Karpas-422 (cell line): ENCODE results near the gene UGT1A6. TPM values are rescaled to one million over a fixed set of nuclear protein-coding genes. Genes with fewer than 3 reads are reported as not detected.
"Not testable (repeated sequence)": the region's sequence is repeated elsewhere in the genome, so short reads cannot be mapped to it uniquely, and the experiment has no call there.

ENCODE experiments used
- DNase-seq: peaks from one replicate; pipeline ENCODE4 v3.0.0-alpha.2; 2015
- H2AFZ ChIP-seq: fragments of 200-600 bp; sonication (generic); 2 replicates; pipeline ENCODE4 v1.6.1; 2014; ENCODE audit warnings: antibody characterized with exemption, low read length, mixed read lengths
- H3K27ac ChIP-seq: fragments of 200-600 bp; sonication (generic); 2 replicates; pipeline ENCODE4 v1.5.1; 2014; ENCODE audit warnings: mild to moderate bottlenecking, low read length, moderate library complexity
- H3K27me3 ChIP-seq: fragments of 200-600 bp; sonication (generic); 2 replicates; pipeline ENCODE4 v1.6.1; 2014; ENCODE audit warnings: low read length, mixed read lengths
- H3K36me3 ChIP-seq: fragments of 200-600 bp; sonication (generic); 2 replicates; pipeline ENCODE4 v1.6.1; 2014; ENCODE audit warnings: low read length, mixed read lengths; ENCODE audit not compliant: insufficient read depth
- H3K4me1 ChIP-seq: fragments of 200-600 bp; sonication (generic); 2 replicates; pipeline ENCODE4 v1.6.1; 2014; ENCODE audit warnings: mild to moderate bottlenecking, low read length, mixed read lengths
- H3K4me2 ChIP-seq: fragments of 200-600 bp; sonication (generic); 2 replicates; pipeline ENCODE4 v1.6.1; 2014; ENCODE audit warnings: low read length, low read depth, mild to moderate bottlenecking; ENCODE audit not compliant: poor library complexity, severe bottlenecking
- H3K4me3 ChIP-seq: fragments of 200-600 bp; sonication (generic); 2 replicates; pipeline ENCODE4 v1.5.1; 2014; ENCODE audit warnings: mild to moderate bottlenecking, antibody characterized with exemption, low read length, mixed read lengths
- H3K79me2 ChIP-seq: fragments of 200-600 bp; sonication (generic); 2 replicates; pipeline ENCODE4 v1.6.1; 2014; ENCODE audit warnings: mild to moderate bottlenecking, low read length, mixed read lengths
- H3K9ac ChIP-seq: fragments of 200-600 bp; sonication (generic); 2 replicates; pipeline ENCODE4 v1.6.0; 2014; ENCODE audit warnings: low read length
- H3K9me2 ChIP-seq: fragments of 200-600 bp; sonication (generic), shearing (Covaris generic); replicated peaks from 2 replicates; pipeline ENCODE4 v1.6.0; 2014; ENCODE audit warnings: mild to moderate bottlenecking, low read length, moderate library complexity; ENCODE audit not compliant: insufficient read depth
- H3K9me3 ChIP-seq: fragments of 300-700, 200-600 bp; sonication (generic); 2 replicates; pipeline ENCODE4 v1.6.1; 2014; ENCODE audit warnings: low read length, mixed read lengths
- H4K20me1 ChIP-seq: fragments of 200-600 bp; sonication (generic); 2 replicates; pipeline ENCODE4 v1.6.1; 2014; ENCODE audit warnings: mild to moderate bottlenecking, antibody characterized with exemption, low read length, low read depth; ENCODE audit not compliant: insufficient read depth
- total RNA-seq: library from RNA; depleted of rRNA; stranded (reverse); fragments of >200 nt; shearing (Covaris generic); gene quantifications from 2 replicates; pipeline ENCODE4 v1.2.3, GENCODE V29; 2014; ENCODE audit warnings: low replicate concordance

UGT1A6 gene
- total RNA-seq, 1 experiment from 2014 or later = not detected

DNA sequence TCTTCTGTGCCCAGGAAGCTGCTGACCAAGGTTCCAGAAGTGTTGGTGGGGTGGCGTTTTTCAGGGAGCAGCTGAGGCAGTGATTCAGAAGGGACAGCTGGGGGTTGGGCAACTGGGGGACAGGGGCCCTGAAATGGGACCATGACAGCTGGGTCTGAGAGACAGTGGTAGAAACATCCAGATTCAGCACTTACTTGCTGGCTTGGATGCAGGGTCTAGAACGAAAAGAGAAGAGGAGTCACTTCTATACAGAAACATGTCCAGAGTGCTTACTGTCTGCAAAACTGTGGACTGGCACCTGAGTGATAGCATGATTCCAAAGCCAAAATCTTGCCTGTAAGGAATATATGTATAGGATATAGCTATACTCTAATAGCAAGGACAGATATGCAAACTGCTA is 53.1 kb downstream of the UGT1A6 start:
- not testable (repeated sequence) for H3K9me2 ChIP-seq, H3K79me2 ChIP-seq, H3K9ac ChIP-seq, DNase-seq, H3K4me2 ChIP-seq, H3K27ac ChIP-seq, H3K9me3 ChIP-seq, H2AFZ ChIP-seq, H3K4me1 ChIP-seq, H4K20me1 ChIP-seq, H3K36me3 ChIP-seq, H3K4me3 ChIP-seq, H3K27me3 ChIP-seq

- H4K20me1 ChIP-seq = no peaks in the 10 kb centered on the region
- no peak overlapping the region for H3K27ac ChIP-seq
- DNase-seq = no peak
- H3K9ac ChIP-seq = no peak overlapping the region
- no peak overlapping the region for H3K4me3 ChIP-seq
- H3K36me3 ChIP-seq = no peaks in the 10 kb centered on the region
- H3K4me2 ChIP-seq = no peak overlapping the region
- no peaks in the 10 kb centered on the region for H3K79me2 ChIP-seq
- no peak overlapping the region for H2AFZ ChIP-seq
- no peaks in the 10 kb centered on the region for H3K9me2 ChIP-seq
- no peaks in the 10 kb centered on the region for H3K27me3 ChIP-seq
- H3K9me3 ChIP-seq = no peaks in the 10 kb centered on the region
- H3K4me1 ChIP-seq = no peaks in the 10 kb centered on the region
These were observed 54.0 kb downstream of the UGT1A6 start for GRCh38 chr2:233746475-233747282.

DNA sequence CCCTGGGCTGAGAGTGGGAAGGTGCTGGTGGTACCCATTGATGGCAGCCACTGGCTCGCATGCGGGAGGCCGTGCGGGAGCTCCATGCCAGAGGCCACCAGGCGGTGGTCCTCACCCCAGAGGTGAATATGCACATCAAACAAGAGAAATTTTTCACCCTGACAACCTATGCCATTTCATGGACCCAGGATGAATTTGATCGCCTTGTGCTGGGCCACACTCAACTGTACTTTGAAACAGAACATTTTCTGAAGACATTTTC is 54.5 kb downstream of the UGT1A6 start:
- no peak for DNase-seq
- Histone ChIP-seq H3K4me2 (no peak overlapping the region), H3K27ac (no peak overlapping the region), H4K20me1 (no peaks in the 10 kb centered on the region), H3K4me3 (no peak overlapping the region), H3K36me3 (no peaks in the 10 kb centered on the region), H3K79me2 (no peaks in the 10 kb centered on the region), H3K27me3 (no peaks in the 10 kb centered on the region), H3K9ac (no peak overlapping the region), H3K4me1 (no peaks in the 10 kb centered on the region), H3K9me2 (no peaks in the 10 kb centered on the region), H2AFZ (no peak overlapping the region), H3K9me3 (no peaks in the 10 kb centered on the region)

DNA sequence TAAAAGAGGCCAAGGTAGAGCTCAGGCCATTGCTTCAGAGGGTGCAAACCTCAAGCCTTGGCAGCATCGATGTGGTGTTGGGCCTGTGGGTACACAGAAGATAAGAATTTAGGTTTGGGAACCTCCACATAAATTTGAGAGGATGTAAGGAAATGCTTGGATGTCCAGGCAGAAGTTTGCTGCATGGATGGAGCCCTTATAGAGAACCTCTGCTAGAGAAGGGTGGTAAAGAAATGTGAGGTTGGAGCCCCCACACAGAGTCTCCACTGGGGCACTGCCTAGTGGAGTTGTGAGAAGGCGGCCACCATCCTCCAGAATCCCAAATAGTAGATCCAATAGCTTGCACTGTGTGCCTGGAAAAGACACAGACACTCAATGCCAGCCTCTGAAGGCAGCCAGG is 58.0 kb downstream of the UGT1A6 start:
- H3K9me3 ChIP-seq, H3K27me3 ChIP-seq, H3K9ac ChIP-seq, H3K4me1 ChIP-seq, H2AFZ ChIP-seq, H3K36me3 ChIP-seq, H3K79me2 ChIP-seq, H3K4me3 ChIP-seq, DNase-seq, H3K4me2 ChIP-seq, H3K9me2 ChIP-seq, H4K20me1 ChIP-seq, H3K27ac ChIP-seq: not testable (repeated sequence)

DNA sequence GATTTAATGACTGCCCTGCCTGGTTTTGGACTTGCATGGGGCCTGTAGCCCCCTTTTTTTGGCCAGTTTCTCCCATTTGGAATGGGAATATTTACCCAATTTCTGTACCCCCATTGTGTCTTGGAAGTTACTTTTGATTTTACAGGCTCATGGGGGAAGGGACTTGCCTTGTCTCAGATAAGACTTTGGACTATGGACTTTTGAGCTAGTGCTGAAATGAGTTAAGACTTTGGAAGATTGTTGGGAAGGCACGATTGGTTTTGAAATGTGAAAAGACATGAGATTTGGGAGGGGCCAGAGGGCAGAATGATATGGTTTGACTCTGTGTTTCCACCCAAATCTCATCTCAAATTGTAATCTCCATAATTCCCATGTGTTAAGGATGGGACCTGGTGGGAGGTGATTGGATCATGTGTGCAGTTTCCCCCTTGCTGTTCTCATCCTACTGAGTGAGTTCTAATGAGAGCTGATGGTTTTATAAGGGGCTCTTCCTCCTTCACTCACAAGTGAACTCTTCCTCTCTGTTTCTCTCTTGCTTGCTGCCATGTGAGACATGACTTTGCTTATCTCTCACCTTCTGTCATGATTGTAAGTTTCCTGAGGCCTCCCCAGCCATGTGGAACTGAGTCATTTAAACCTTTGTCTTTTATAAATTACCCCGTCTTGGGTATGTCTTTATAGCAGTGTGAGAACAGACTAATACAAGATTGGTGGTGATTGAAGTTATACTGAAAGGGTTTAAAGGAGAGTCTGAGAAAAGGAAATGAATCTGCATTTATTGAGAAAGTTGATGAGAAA is 58.7 kb downstream of the UGT1A6 start:
- not testable (repeated sequence) for H2AFZ ChIP-seq, H3K9me2 ChIP-seq, DNase-seq, H3K4me1 ChIP-seq, H3K4me3 ChIP-seq, H3K27ac ChIP-seq, H4K20me1 ChIP-seq, H3K27me3 ChIP-seq, H3K79me2 ChIP-seq, H3K9ac ChIP-seq, H3K36me3 ChIP-seq, H3K4me2 ChIP-seq, H3K9me3 ChIP-seq

- H4K20me1 ChIP-seq = no peaks in the 10 kb centered on the region
- no peak overlapping the region for H3K9ac ChIP-seq
- H2AFZ ChIP-seq = no peak overlapping the region
- H3K4me3 ChIP-seq = no peak overlapping the region
- no peak overlapping the region for H3K27ac ChIP-seq
- H3K79me2 ChIP-seq = no peaks in the 10 kb centered on the region
- peaks cover 2% of the 10 kb centered on the region; the same call in 1 of the 2 replicates for H3K27me3 ChIP-seq
- no peaks in the 10 kb centered on the region for H3K9me2 ChIP-seq
- DNase-seq = no peak
- no peak overlapping the region for H3K4me2 ChIP-seq
- H3K4me1 ChIP-seq = no peaks in the 10 kb centered on the region; the same call in 1 of the 2 replicates
- no peaks in the 10 kb centered on the region; the same call in 1 of the 2 replicates for H3K9me3 ChIP-seq
- no peaks in the 10 kb centered on the region for H3K36me3 ChIP-seq
These were observed 62.4 kb downstream of the UGT1A6 start for GRCh38 chr2:233754872-233755611.

GRCh38 chr2:233756429-233757081 is 63.9 kb downstream of the UGT1A6 start:
- no peak overlapping the region for H3K4me2 ChIP-seq
- H3K36me3 ChIP-seq = no peaks in the 10 kb centered on the region

DNA sequence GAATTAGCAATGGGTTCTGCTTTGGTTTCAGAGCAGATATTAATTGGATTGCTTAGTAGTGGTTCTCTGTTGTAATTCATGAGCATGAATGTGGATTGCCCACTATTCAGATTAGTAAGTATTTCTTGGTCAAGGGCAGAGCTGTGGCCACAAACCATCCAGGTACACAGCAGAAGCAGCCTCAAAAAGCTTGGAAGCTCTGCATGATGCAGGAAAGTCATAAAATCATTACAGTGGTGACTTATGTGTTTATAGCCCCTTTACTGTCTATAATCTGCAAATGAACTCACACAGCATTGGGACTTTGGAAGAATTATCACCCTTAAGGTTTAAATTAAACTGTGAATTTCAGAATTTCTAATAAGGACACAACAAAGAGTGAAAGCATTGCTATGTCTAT is 65.5 kb downstream of the UGT1A6 start:
- Histone ChIP-seq H3K4me2 (no peak overlapping the region), H3K9me3 (no peaks in the 10 kb centered on the region; the same call in 1 of the 2 replicates), H3K9me2 (no peaks in the 10 kb centered on the region), H3K36me3 (no peaks in the 10 kb centered on the region), H3K4me1 (no peaks in the 10 kb centered on the region; the same call in 1 of the 2 replicates), H3K4me3 (no peak overlapping the region), H3K27ac (no peak overlapping the region), H3K27me3 (peaks cover 2% of the 10 kb centered on the region; the same call in 1 of the 2 replicates), H3K79me2 (no peaks in the 10 kb centered on the region), H4K20me1 (no peaks in the 10 kb centered on the region), H2AFZ (no peak overlapping the region), H3K9ac (no peak overlapping the region)
- no peak for DNase-seq

More at GRCh38 chr2:233756429-233757081, 63.9 kb downstream of the UGT1A6 start:
- Histone ChIP-seq H3K27ac (no peak overlapping the region), H3K9ac (no peak overlapping the region), H3K79me2 (no peaks in the 10 kb centered on the region), H4K20me1 (no peaks in the 10 kb centered on the region), H3K4me3 (no peak overlapping the region), H3K4me1 (no peaks in the 10 kb centered on the region; the same call in 1 of the 2 replicates), H3K9me3 (no peaks in the 10 kb centered on the region; the same call in 1 of the 2 replicates), H2AFZ (no peak overlapping the region), H3K9me2 (no peaks in the 10 kb centered on the region), H3K27me3 (peaks cover 2% of the 10 kb centered on the region; the same call in 1 of the 2 replicates)
- no peak for DNase-seq
